Tibial nerve (tissue), 4 donors: ENCODE measurements around the gene FLACC1. TPM values are rescaled to one million over a fixed set of nuclear protein-coding genes. Genes with fewer than 3 reads are reported as not detected.

Experiments
- DNase-seq, 2 donors: peaks; one replicate each; pipeline ENCODE4 v3.0.0-alpha.2; 2019; ENCODE audit warnings: low spot score in 2 of 2
- H3K27ac ChIP-seq, 4 donors: fragments of 200-600 bp; sonication (generic) in 3 of 4; one replicate each; pipeline ENCODE4 v1.5.1; 2017 to 2019; ENCODE audit warnings: mild to moderate bottlenecking in 1 of 4
- H3K27me3 ChIP-seq, 2 donors: fragments of 200-600 bp; sonication (generic) in 1 of 2; one replicate each; pipeline versions ENCODE4 v1.5.1 to v1.6.0; 2017 to 2019
- H3K36me3 ChIP-seq, 3 donors: fragments of 200-600 bp; sonication (generic); one replicate each; pipeline ENCODE4 v1.5.1; 2018 to 2019
- H3K4me1 ChIP-seq, 4 donors: fragments of 200-600 bp; sonication (generic) in 3 of 4; one replicate each; pipeline ENCODE4 v1.5.1; 2017 to 2019
- H3K4me3 ChIP-seq, 4 donors: fragments of 200-600 bp; sonication (generic) in 3 of 4; one replicate each; pipeline ENCODE4 v1.5.1; 2017 to 2019; ENCODE audit warnings: mild to moderate bottlenecking in 1 of 4, moderate library complexity in 1 of 4
- H3K9me3 ChIP-seq, 4 donors: fragments of 200-600 bp; sonication (generic) in 3 of 4; one replicate each; pipeline ENCODE4 v1.5.1; 2017 to 2019
- CTCF ChIP-seq, 5 experiments: fragments of 200-600 bp in 3 of 5; fragments of 450-650 bp in 2 of 5; sonication (generic) in 3 of 5; IDR thresholded peaks; one replicate each; pipeline ENCODE4 v1.5.1; 2016 to 2019; ENCODE audit warnings: antibody characterized with exemption in 5 of 5, mild to moderate bottlenecking in 3 of 5, moderate library complexity in 2 of 5
- EP300 ChIP-seq, 2 donors: sonication (generic); formaldehyde crosslinking; IDR thresholded peaks; one replicate each; pipeline ENCODE4 v1.6.1; 2017; ENCODE audit warnings: antibody characterized with exemption in 2 of 2, mild to moderate bottlenecking in 1 of 2
- POLR2A ChIP-seq, 2 donors: fragments of 450-650 bp; IDR thresholded peaks; one replicate each; pipeline ENCODE4 v1.6.1; 2017; ENCODE audit warnings: antibody characterized with exemption in 2 of 2, mild to moderate bottlenecking in 2 of 2, moderate library complexity in 2 of 2
- WGBS, 2 donors: methylation state at CpG; one replicate each; pipeline ENCODE4 v1.1.5; 2018; 5-methylcytosine and 5-hydroxymethylcytosine counted together
- total RNA-seq, 4 donors: library from RNA; depleted of rRNA; stranded (reverse); fragments of >200 nt; gene quantifications; one replicate each; pipeline ENCODE4 v1.1.0, GENCODE V29; 2016

Gene FLACC1
- total RNA-seq, 4 donors from 2014 or later: 0.66 to 2.1 (median 1.1) TPM

GRCh38 chr2:201267278-201268030 is 89.7 kb downstream of the FLACC1 start:
- WGBS, 2 donors: 92 to 95% methylated on average over 12 of the region's 12 CpGs
- no peak overlapping the region for H3K4me3 ChIP-seq
- no peaks in the 10 kb centered on the region for H3K27me3 ChIP-seq
- DNase-seq: no peak
- H3K4me1 ChIP-seq: peaks cover 0 to 12% (median 0%) of the 10 kb centered on the region in 4 donors
- H3K27ac ChIP-seq: no peak overlapping the region
- no peak for TF ChIP-seq EP300 (IDR thresholded peaks at IDR 0.05)
- no peak for TF ChIP-seq POLR2A (IDR thresholded peaks at IDR 0.05)
- no peak for TF ChIP-seq CTCF (IDR thresholded peaks at IDR 0.05)
- H3K9me3 ChIP-seq: no peaks in the 10 kb centered on the region
- H3K36me3 ChIP-seq: peaks cover 0 to 29% (median 0%) of the 10 kb centered on the region in 3 donors

GRCh38 chr2:201266629-201267028 is 90.5 kb downstream of the FLACC1 start:
- DNase-seq: no peak
- Histone ChIP-seq H3K4me1 (peaks cover 0 to 12% (median 1%) of the 10 kb centered on the region in 4 donors), H3K9me3 (no peaks in the 10 kb centered on the region), H3K36me3 (peaks cover 0 to 24% (median 0%) of the 10 kb centered on the region in 3 donors), H3K27ac (no peak overlapping the region), H3K27me3 (no peaks in the 10 kb centered on the region), H3K4me3 (no peak overlapping the region)
- TF ChIP-seq POLR2A (IDR thresholded peaks at IDR 0.05): no peak
- TF ChIP-seq CTCF (IDR thresholded peaks at IDR 0.05): no peak
- no peak for TF ChIP-seq EP300 (IDR thresholded peaks at IDR 0.05)
- 78 to 86% methylated on average over 2 of the region's 2 CpGs for WGBS, 2 donors

- TF ChIP-seq EP300 (IDR thresholded peaks at IDR 0.05): no peak
- no peak for TF ChIP-seq CTCF (IDR thresholded peaks at IDR 0.05)
- TF ChIP-seq POLR2A (IDR thresholded peaks at IDR 0.05): no peak
Observed at GRCh38 chr2:201264472-201265173, 92.5 kb downstream of the FLACC1 start.

GRCh38 chr2:201263779-201264178 is 93.4 kb downstream of the FLACC1 start:
- Histone ChIP-seq H3K27me3 (no peaks in the 10 kb centered on the region), H3K36me3 (peaks cover 0 to 13% (median 0%) of the 10 kb centered on the region in 3 donors), H3K4me3 (no peak overlapping the region), H3K9me3 (no peaks in the 10 kb centered on the region), H3K4me1 (peaks cover 0 to 27% (median 14%) of the 10 kb centered on the region in 4 donors), H3K27ac (no peak overlapping the region)
- WGBS, 2 donors: 81 to 94% methylated on average over 2 of the region's 2 CpGs
- no peak for DNase-seq
- no peak for TF ChIP-seq CTCF (IDR thresholded peaks at IDR 0.05)
- TF ChIP-seq POLR2A (IDR thresholded peaks at IDR 0.05): no peak
- TF ChIP-seq EP300 (IDR thresholded peaks at IDR 0.05): no peak

More at GRCh38 chr2:201264472-201265173, 92.5 kb downstream of the FLACC1 start:
- H3K9me3 ChIP-seq: no peaks in the 10 kb centered on the region
- WGBS, 2 donors: 75 to 79% methylated on average over 7 of the region's 7 CpGs
- no peak overlapping the region for H3K27ac ChIP-seq
- H3K36me3 ChIP-seq: peaks cover 0 to 20% (median 0%) of the 10 kb centered on the region in 3 donors
- H3K4me1 ChIP-seq: peaks cover 0 to 19% (median 8%) of the 10 kb centered on the region in 4 donors
- no peak overlapping the region for H3K4me3 ChIP-seq
- DNase-seq: no peak
- no peaks in the 10 kb centered on the region for H3K27me3 ChIP-seq

- Histone ChIP-seq H3K9me3 (no peaks in the 10 kb centered on the region), H3K27me3 (no peaks in the 10 kb centered on the region), H3K36me3 (peaks cover 0 to 7% (median 0%) of the 10 kb centered on the region in 3 donors), H3K27ac (no peak overlapping the region), H3K4me3 (no peak overlapping the region), H3K4me1 (peaks cover 0 to 28% (median 14%) of the 10 kb centered on the region in 4 donors)
- WGBS, 2 donors: 61 to 75% methylated on average over 6 of the region's 6 CpGs
- TF ChIP-seq POLR2A (IDR thresholded peaks at IDR 0.05) (no peak), CTCF (IDR thresholded peaks at IDR 0.05) (no peak), EP300 (IDR thresholded peaks at IDR 0.05) (no peak)
- no peak for DNase-seq
Observed at GRCh38 chr2:201262718-201263117, 94.4 kb downstream of the FLACC1 start.
